ENCODE data around the gene RTN4R. TPM values are rescaled to one million over a fixed set of nuclear protein-coding genes. Genes with fewer than 3 reads are reported as not detected.

The RTN4R gene
- total RNA-seq, 1 experiment from 2014 or later = 16.3 TPM

- POLR2A ChIA-PET = no interaction called here
- no peaks in the 10 kb centered on the region for H3K9me3 ChIP-seq (ENCODE audit: control insufficient read depth, insufficient read depth, low read depth, low read length)
- H3K36me3 ChIP-seq (ENCODE audit: control insufficient read depth, insufficient read depth, low read length) = no peaks in the 10 kb centered on the region
- no peak overlapping the region for H3K4me3 ChIP-seq (ENCODE audit: low read depth in 2 of 2, low read length in 2 of 2)
- in situ Hi-C loops (cut with HindIII; ENCODE audit: low pct_unique_long_range_greater_than_20kb, low sequenced_read_pairs) = no loop called here
- BruUV-seq (replicated peaks) = no TSS peak
- ATAC-seq = no peak
- no peaks in the 10 kb centered on the region for H3K4me1 ChIP-seq (ENCODE audit: control insufficient read depth, insufficient read depth, low read length)
- no peaks in the 10 kb centered on the region for H3K27me3 ChIP-seq (ENCODE audit: control insufficient read depth, insufficient read depth, low read length)
- DNase-seq (ENCODE audit: low read depth, low spot score) = no peak
- CTCF ChIA-PET = no interaction called here
- TF ChIP-seq REST (IDR thresholded peaks at IDR 0.05; ENCODE audit: insufficient read depth in 1 of 2, low read depth in 2 of 2, low read length in 1 of 2) (no peak), CTCF (IDR thresholded peaks at IDR 0.05) (no peak), TCF7L2 (IDR thresholded peaks at IDR 0.05; ENCODE audit: low read depth, low read length) (no peak), SIN3A (IDR thresholded peaks at IDR 0.05; ENCODE audit: borderline replicate concordance, insufficient read depth, low read depth, low read length) (no peak), POLR2AphosphoS5 (IDR thresholded peaks at IDR 0.05; ENCODE audit: low read depth, low read length) (no peak)
- intact Hi-C loops (cut with micrococcal nuclease; ENCODE audit: unreplicated experiment) = no loop called here
- no peak overlapping the region for H3K27ac ChIP-seq (ENCODE audit: low read length)
Observed at GRCh38 chr22:20297414-20298109, 29.4 kb upstream of the RTN4R start.

- no peak for TF ChIP-seq SIN3A (IDR thresholded peaks at IDR 0.05; ENCODE audit: borderline replicate concordance, insufficient read depth, low read depth, low read length)
- no peak for TF ChIP-seq CTCF (IDR thresholded peaks at IDR 0.05)
- no peak for TF ChIP-seq REST (IDR thresholded peaks at IDR 0.05; ENCODE audit: insufficient read depth in 1 of 2, low read depth in 2 of 2, low read length in 1 of 2)
- no peak for TF ChIP-seq POLR2AphosphoS5 (IDR thresholded peaks at IDR 0.05; ENCODE audit: low read depth, low read length)
- ChIA-PET CTCF (no interaction called here), POLR2A (no interaction called here)
- intact Hi-C loops (cut with micrococcal nuclease; ENCODE audit: unreplicated experiment) (no loop called here), in situ Hi-C loops (cut with HindIII; ENCODE audit: low pct_unique_long_range_greater_than_20kb, low sequenced_read_pairs) (no loop called here)
- H3K4me3 ChIP-seq (ENCODE audit: low read depth in 2 of 2, low read length in 2 of 2) = no peak overlapping the region
- no peak for DNase-seq (ENCODE audit: low read depth, low spot score)
- no peak overlapping the region for H3K27ac ChIP-seq (ENCODE audit: low read length)
- no peaks in the 10 kb centered on the region for H3K36me3 ChIP-seq (ENCODE audit: control insufficient read depth, insufficient read depth, low read length)
- H3K4me1 ChIP-seq (ENCODE audit: control insufficient read depth, insufficient read depth, low read length) = no peaks in the 10 kb centered on the region
- H3K9me3 ChIP-seq (ENCODE audit: control insufficient read depth, insufficient read depth, low read depth, low read length) = no peaks in the 10 kb centered on the region
- H3K27me3 ChIP-seq (ENCODE audit: control insufficient read depth, insufficient read depth, low read length) = no peaks in the 10 kb centered on the region
- BruUV-seq (replicated peaks) = no TSS peak
- no peak for ATAC-seq
Observed at GRCh38 chr22:20296598-20296997, 28.5 kb upstream of the RTN4R start.

All from Panc1 (cell line).